HG03460 (cell line): ENCODE results near the gene CKM.
"Not testable (repeated sequence)": the region's sequence is repeated elsewhere in the genome, so short reads cannot be mapped to it uniquely, and the experiment has no call there.

ENCODE experiments used
- ATAC-seq: cut with Tn5 transposase; IDR thresholded peaks from one replicate; pipeline ENCODE4 v1.9.1; 2021; ENCODE audit not compliant: unreplicated experiment

CKM gene

DNA sequence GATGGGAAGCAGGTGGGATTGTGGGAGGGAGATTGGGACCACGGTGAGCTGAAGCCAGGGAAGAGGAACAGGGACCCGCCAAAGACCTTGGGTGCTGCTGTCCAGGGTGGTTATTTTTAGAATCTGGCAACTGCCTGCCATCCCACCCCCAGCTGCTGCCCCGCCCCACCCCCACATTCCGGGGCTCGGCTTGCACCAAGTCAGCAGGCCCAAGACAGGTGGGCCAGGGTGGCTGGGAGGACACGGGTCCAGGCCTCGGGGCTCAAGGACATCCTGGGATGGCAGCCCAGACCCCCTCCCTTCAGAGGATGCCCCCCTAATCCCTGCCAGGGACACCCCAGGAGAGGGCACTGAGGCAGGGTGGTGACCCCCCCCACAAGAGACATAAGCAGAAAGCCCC, 827 bp downstream of the CKM start:
- ATAC-seq, result no peak

DNA sequence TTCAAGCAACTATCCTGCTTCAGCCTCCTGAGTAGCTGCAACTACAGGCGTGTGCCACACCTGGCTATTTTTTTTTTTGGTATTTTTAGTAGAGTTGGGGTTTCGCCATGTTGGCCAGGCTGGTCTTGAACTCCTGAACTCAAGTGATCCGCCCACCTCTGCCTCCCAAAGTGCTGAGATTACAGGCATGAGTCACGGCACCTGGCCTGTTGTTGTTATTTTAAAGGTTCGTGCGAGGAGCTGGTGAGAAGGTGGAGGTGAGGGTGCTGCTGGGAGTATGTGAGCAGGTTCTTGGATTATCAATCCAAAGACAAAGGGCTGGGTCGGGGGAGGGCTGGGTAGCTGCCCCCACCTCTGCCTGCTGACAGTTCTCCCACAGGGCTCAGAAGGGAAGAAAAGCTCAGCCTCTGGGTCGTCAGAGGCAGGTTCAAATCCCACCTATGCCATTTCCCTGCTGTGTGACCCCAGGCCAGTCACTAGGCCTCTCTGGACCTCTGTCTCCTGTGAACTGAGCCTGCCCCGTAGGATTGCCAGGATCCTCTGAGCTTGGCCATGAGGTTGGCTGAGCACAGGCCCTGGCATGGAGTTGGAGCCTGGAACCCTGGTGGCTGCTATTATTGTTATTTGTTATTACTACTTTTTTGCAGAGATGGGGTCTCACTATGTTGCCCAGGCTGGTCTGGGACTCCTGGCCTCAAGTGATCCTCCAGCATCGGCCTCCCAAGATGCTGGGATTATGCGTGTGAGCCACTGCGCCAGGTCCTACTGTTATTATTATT, 1.5 kb downstream of the CKM start:
- no peak for ATAC-seq

DNA sequence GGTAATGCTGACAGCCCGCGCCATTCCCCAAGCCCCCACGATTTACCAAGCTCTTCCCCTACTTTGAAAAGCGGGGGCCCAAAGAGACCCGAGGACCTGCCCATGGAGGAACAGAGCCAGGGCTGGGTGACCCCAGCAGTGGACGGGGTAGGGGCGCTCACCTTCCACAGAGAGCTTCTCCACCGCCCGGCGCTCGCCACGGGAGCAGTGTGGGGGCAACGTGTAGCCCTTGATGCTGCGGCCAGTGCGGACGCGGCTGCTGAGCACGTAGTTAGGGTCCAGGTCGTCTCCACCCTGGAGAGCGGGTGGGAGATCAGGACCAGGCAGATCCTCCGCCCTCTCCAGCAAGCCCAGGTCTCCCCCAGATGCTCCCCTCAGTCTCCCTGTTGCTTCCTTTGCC, 7.4 kb downstream of the CKM start:
- ATAC-seq, result no peak

DNA sequence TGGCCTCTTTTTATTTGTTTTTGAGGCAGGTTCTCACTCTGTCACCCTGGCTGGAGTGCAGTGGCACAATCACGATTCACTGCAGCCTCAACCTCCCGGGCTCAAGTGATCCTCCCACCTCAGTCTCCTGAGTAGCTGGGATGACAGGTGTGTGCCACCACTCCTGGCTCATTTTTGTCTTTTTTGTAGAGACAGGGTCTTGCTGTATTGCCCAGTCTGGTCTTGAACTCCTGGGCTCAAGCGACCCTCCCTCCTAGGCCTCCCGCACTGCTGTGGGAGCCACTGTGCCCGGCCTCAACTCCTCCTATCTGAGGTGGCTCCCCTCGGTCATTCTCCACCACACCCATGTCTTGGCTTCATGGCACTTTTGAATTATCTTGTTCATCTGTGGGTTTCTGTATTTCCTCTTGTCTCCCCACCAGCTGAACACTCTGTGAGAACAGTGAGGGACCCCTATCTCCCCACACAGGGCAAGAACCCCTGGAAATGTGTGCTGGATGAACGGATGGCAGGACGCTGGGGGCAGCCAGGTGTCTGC, 7.9 kb downstream of the CKM start:
- no peak for ATAC-seq

DNA sequence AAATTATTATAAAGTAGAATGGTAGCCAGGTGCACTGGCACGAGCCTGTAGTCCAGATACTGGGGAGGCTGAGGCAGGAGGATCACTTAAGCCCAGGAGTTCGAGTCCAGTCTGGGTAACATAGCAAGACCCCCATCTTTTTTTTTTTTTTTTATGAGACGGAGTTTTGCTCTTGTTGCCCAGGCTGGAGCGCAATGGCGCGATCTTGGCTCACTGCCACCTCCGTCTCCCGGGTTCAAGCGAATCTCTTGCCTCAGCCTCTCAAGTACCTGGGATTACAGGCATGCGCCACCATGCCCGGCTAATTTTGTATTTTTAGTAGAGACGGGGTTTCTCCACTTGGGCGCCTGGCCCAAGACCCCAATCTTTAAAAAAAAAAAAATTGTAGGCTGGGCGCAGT, 10.4 kb downstream of the CKM start:
- ATAC-seq, result not testable (repeated sequence)

DNA sequence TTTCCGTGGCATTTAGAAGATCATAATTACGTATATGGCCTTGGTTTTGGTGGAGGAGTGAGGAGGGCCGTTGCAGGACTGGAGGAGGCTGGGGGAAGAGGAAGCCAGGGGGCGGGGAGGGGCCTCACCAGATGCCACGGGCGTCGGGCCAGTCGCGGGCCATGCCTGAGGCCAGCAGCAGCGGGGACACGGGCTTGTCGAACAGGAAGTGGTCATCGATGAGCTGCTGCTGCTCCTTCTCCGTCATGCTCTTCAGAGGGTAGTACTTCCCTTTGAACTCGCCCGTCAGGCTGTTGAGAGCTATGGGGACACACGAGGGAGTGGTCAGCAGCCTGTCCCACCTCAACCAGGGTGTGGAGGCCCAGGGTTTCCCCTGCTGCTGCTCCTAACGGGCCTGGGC, 11.1 kb downstream of the CKM start:
- no peak for ATAC-seq

DNA sequence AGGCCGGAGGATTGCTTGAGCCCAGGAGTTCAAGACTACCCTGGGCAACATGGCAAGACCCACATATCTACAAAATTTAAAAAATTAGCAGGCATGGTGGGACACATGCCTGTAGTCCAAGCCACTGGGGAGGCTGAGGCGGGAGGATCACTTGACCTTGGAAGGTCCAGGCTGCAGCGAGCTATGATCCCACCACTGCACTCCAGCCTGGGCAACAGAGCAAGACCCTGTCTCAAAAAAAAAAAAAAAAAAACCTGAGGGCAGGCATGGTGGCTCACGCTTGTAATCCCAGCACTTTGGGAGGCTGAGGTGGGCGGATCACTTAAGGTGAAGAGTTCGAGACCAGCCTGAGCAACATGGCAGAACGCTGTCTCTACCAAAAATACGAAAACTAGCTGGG, 13.4 kb downstream of the CKM start:
- ATAC-seq, result not testable (repeated sequence)

DNA sequence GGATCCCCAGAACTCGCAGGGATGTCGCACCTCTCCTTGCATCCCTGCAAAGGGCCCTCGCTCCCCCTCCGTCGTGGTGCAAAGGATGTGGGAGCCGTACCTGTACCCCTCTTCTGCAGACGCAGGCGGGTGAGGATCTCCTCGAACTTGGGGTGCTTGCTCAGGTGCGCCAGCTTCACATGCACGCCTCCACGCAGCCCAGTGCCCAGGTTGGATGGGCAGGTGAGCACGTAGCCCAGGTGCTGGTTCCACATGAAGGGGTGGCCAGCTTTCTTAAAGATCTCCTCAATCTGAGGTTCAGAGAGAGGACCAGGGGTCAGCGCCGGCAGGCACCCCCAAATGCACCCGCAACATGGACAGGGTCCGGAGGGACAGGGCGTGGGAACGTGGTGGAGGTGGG, 15.3 kb downstream of the CKM start:
- no peak for ATAC-seq

DNA sequence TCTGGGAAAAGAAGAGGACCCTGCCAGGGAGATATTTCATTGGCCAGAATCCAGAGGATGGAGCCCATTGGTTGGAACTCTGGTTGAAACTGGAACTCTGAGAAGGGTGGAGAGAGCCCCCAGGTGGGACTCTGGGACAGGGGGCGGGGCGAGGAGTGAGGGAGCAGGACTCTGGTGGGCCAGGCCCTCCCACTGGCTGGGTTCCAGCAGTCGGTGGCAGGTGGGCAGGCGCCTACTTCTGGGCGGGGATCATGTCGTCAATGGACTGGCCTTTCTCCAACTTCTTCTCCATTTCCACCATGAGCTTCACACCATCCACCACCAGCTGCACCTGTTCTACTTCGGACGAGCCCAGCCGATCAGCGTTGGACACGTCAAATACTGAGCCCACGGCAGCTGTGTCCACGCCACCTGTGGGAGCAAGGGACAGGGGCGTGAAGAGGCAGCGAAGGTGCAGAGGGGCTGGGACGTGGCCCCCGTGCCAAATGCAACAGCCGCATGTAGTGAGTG, 16.1 kb downstream of the CKM start:
- ATAC-seq, result no peak

DNA sequence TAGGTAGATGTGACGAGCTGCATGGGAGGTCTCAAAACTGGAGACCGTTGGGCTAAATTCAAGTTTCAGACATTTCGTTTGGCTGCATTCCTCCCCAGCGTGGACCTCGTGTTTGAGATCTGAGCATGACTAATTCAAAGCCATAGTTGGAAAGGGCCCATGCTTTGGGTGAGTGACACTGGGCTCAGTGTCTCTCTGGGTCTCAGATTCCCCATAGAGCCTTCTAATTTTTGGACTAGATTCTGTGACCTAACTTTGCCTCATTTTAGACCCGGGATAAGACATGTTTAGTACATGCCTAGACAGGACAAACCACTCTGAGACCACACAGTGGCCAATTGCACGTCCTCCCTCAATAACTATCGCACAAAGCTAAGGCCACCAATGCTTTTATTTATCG, 16.6 kb downstream of the CKM start:
- no peak for ATAC-seq

DNA sequence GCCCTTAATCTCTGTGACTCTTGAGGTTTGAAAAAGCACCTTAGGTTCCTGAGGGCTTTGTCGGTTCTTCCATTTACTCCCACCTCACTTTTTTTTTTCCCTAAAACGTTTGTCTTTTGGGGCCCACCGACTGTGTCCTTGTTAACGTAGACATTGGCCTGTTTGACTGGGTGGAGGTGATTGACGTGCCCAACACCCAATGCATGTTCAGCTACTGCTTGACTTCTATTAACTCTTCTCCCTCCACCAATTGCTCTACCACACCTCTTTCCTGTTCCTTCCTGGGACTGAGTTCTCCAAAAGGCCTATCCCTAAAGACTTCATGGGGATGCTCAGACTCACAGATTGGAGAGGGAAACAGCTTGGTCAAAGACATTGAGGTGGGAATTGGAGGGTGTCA, 17.3 kb downstream of the CKM start:
- ATAC-seq, result no peak

DNA sequence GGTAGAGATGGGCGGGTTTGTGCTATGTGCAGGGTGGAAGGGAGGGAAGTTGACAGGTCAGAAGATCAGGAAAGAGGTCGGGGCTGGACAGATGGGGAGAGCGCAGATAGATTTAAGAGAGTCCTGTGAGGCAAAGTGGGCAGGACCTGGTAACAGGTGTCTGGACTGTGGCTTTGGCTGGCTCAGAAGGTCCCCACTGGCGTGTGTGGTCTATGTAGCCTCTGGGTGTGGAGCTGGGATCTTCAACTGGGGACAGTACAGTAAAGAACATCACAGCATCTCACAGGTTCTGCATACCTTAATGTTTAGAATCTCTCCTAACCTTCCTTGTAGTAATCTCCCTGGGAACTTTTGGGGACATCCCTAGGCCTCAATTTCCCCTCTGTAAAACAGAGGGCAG, 17.7 kb downstream of the CKM start:
- ATAC-seq, result no peak

DNA sequence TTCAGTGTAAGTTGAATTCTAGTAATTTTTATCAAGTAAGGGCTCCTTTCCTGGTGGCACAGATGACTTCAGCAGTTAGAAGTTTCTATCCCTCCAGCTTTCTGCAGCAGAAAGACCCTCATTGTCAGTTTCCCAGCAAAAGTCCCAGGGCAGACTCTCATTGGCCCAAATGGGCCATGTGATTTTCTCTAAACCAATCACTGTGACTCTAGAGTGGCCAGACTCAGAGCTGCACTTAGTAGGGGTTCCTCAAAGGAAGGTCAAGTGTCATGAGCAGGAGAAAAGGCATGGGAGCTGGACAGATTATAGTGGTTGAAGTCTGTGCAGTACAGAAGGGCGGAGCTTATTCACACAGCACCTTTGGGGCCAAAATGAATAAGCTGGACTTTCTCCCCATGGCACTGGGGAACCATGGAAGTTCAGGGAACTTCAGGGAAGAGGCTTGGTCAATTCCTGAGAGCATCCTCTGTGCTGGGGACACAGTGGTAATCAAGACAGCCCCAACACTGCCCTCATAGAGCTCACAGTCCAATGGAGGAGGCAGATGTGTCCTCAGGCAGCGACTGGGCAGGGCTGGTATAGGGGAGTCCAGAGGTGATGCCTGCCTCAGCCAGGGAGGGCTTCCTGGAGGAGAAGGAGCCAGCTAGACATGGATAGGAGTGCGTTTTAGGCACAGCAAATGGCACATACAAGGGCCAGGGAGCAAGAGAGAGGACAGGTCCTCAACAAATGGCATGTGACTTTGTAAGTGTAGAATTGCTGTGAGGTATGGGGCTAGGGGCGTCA, 18.3 kb downstream of the CKM start:
- no peak for ATAC-seq

DNA sequence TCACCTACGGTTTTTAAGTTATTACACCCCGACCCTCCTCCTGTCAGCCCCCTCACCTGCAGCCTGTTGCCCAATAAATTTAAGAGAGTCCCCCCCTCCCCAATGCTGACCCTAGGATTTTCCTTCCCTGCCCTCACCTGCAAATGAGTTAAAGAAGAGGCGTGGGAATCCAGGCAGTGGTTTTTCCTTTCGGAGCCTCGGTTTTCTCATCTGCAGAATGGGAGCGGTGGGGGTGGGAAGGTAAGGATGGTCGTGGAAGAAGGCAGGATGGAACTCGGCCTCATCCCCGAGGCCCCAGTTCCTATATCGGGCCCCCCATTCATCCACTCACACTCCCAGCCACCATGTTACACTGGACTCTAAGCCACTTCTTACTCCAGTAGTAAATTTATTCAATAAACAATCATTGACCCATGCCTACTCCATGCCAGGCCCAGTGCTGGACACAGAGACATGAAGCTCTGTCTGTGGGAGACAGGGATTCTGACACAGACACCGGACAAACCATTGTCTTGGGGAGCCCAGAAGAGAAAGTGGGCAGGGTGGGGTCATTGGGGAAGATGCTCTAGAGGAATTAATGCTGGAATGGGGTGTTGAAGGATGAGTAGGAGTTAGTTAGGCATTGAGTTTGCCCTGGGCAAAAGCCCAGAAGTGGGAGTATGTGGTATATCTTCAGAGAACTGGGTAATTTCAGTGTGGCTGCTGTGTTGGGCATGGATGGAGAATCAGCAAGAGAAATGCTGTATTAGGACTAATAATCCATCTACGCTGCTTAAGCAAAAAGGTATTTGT, 19.2 kb downstream of the CKM start:
- no peak for ATAC-seq

DNA sequence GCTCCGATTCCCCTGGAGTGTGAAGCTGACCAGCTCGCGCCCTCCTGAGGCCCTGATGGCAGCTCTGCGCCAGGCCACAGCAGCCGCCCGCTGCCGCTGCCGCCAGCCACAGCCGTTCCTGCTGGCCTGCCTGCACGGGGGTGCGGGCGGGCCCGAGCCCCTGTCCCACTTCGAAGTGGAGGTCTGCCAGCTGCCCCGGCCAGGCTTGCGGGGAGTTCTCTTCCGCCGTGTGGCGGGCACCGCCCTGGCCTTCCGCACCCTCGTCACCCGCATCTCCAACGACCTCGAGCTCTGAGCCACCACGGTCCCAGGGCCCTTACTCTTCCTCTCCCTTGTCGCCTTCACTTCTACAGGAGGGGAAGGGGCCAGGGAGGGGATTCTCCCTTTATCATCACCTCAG, 20.3 kb downstream of the CKM start:
- no peak for ATAC-seq

DNA sequence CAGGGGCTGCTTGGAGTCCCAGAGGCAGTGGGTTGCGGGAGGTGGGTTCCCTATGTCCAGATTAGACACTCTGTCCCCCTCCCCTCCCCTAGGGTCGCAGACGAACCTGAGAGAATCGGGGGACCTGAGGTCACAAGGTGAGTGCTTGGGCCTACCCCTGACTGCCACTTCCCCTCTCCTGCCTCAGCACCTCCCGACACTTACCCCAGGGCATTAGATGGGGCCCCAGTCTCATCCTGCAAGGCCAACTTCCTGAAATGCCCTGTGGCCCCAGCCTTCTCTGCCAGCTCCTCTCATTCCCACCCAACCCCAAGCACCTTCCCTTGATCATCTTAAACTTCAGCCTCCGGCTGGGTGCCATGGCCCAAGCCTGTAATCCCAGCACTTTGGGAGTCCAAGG, 23.0 kb downstream of the CKM start:
- no peak for ATAC-seq

DNA sequence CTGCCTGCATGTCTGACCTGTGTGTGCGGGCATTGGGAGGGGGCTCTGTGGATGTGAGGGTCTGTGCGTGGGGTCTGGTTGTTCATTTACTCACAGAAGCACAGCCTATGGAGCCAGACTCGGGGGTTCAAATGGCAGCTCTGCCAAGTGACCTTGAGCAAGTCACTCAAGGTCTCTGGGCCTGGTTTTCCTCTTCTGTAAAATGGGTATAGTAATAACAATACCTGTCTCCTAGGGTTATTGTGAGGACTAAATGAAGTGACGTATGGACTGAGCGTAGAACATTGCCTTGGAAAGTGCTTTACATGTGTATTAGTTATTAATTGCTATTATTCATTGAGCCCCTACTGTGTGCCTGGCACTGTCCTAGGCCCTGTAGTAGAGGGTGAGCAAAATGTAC, 24.4 kb downstream of the CKM start:
- ATAC-seq, result no peak

DNA sequence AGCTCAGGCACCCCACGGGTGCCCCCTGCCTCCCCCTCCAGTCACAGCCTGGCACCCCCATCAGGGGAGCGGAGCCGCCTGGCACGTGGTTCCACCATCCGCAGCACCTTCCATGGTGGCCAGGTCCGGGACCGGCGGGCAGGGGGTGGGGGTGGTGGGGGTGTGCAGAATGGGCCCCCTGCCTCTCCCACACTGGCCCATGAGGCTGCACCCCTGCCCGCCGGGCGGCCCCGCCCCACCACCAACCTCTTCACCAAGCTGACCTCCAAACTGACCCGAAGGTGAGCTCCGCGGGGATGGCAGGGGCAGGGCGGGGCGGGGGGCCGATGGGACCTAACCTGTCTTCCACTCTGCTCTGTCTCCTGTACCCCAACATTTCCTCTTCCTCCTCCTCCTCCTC, 25.0 kb downstream of the CKM start:
- no peak for ATAC-seq

DNA sequence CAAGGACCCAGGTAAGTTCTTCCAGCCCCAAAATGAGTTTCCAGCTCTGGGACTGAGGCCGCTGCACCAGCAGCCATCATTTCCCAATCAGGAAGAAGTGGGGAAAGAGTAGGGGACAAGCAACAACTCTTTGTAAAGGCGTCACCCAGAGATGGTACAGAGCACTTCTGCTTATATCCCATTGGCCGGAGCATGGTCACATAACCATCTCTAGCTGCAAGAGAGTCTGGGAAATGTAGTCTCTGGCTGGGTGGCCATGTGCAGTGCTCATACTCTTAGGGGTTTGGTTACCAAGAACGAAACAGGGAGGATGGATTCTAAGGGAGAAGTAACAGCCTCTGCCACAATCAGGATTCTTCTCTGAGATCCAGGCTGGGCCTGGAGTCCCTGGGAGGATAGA, 26.3 kb downstream of the CKM start:
- ATAC-seq, result no peak

DNA sequence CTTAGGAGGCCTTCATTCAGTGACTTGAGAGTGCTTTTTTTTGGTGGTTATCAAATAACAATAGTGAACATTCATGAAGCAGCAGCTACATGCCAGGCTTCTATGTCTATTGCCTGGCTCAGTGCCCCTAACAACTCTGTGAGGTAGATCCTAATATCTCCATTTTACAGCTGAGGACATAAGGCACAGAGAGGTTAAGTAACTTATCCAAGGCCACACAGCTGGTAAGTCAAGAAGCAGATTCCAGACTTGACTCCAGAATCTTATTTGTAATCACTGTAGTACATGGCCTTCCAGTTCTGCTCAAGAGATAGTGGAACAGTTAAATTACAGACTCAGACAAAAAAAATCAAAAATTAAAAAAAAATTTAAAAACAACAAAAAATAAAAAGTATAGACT, 26.8 kb downstream of the CKM start:
- no peak for ATAC-seq

DNA sequence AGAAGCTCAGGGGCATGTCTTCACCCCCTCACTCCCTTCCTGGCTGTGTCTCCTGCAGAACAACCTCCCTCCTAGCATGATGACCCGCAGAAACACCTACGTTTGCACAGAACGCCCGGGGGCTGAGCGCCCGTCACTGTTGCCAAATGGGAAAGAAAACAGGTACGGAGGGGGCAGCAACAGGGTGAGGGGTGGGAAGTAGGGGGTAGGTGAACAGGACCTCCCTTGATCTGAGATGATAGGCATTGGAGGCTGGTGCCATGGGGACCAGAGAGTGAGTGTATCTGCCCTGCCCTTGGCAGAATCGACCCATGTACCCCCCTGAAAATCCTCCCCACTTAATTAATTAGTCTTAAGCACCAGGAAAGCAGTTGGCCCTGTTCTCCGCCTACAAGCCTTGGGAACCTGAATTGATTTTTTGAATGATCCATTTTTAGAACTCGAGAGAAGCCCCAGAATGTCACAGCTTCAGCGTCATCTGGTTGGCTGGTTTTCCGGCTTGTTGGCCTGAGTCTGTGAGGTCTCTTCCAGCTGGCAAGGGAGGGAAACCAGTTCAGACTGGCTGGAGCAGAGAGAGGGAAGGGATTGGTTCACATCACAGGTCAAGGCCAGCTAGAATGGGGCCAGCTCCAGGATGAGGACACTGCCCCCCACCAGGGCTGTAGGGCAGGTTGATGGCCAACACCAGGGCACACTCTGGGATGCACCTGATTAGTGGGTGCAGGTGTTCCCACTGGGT, 28.2 kb downstream of the CKM start:
- ATAC-seq, result no peak
